ENCODE data around the gene ARHGAP24. TPM values are rescaled to one million over a fixed set of nuclear protein-coding genes. Genes with fewer than 3 reads are reported as not detected.

The ARHGAP24 gene
- total and polyA plus RNA-seq, 4 donors = 1.8 to 15.2 (median 3.3) TPM

DNA sequence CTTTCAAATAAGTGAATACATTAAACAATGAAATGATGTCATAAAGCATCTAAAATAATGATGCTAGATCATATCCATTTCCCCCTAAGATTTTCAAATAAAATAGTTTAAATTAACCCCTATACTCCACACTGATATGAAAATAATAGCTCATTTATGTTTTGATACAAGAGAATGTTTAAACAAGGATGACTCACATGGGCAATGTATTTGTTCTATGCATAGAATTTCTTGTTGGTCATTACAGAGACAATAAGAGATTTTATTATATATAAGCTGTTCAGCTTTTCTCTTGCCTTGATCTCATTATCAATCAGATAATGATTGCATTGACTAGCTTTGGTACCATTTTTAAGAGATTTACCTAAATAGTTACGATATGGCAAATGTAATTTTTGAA, 411.7 kb downstream of the ARHGAP24 start:
- Histone ChIP-seq H3K36me3 (ENCODE audit: control insufficient read depth in 4 of 4, insufficient read depth in 3 of 4, low read depth in 1 of 4, low read length in 3 of 4) (no peaks in the 10 kb centered on the region), H3K27me3 (ENCODE audit: control insufficient read depth in 4 of 4, insufficient read depth in 4 of 4, low read length in 3 of 4) (no peaks in the 10 kb centered on the region), H3K4me1 (ENCODE audit: control insufficient read depth in 4 of 4, insufficient read depth in 4 of 4, low read length in 3 of 4) (no peaks in the 10 kb centered on the region), H3K27ac (ENCODE audit: low read depth in 1 of 2, low read length in 2 of 2) (no peak overlapping the region), H3K9ac (ENCODE audit: low read depth in 1 of 2, low read length in 2 of 2) (no peak overlapping the region), H3K4me3 (ENCODE audit: low read depth in 1 of 3, low read length in 3 of 3) (no peak overlapping the region), H3K9me3 (ENCODE audit: control insufficient read depth in 4 of 4, low read length in 3 of 4) (no peaks in the 10 kb centered on the region)
- TF ChIP-seq YY1 (IDR thresholded peaks at IDR 0.05) (no peak), GABPA (IDR thresholded peaks at IDR 0.05 in 1 of 2, conservative IDR thresholded peaks at IDR 0.05 in 1 of 2) (no peak), FOXA2 (IDR thresholded peaks at IDR 0.05) (no peak), RXRA (IDR thresholded peaks at IDR 0.05) (no peak), TAF1 (conservative IDR thresholded peaks at IDR 0.05) (no peak), SP1 (IDR thresholded peaks at IDR 0.05) (no peak), HNF4G (IDR thresholded peaks at IDR 0.05) (no peak), MAX (IDR thresholded peaks at IDR 0.05) (no peak)
- TF ChIP-seq, protein P1, sequence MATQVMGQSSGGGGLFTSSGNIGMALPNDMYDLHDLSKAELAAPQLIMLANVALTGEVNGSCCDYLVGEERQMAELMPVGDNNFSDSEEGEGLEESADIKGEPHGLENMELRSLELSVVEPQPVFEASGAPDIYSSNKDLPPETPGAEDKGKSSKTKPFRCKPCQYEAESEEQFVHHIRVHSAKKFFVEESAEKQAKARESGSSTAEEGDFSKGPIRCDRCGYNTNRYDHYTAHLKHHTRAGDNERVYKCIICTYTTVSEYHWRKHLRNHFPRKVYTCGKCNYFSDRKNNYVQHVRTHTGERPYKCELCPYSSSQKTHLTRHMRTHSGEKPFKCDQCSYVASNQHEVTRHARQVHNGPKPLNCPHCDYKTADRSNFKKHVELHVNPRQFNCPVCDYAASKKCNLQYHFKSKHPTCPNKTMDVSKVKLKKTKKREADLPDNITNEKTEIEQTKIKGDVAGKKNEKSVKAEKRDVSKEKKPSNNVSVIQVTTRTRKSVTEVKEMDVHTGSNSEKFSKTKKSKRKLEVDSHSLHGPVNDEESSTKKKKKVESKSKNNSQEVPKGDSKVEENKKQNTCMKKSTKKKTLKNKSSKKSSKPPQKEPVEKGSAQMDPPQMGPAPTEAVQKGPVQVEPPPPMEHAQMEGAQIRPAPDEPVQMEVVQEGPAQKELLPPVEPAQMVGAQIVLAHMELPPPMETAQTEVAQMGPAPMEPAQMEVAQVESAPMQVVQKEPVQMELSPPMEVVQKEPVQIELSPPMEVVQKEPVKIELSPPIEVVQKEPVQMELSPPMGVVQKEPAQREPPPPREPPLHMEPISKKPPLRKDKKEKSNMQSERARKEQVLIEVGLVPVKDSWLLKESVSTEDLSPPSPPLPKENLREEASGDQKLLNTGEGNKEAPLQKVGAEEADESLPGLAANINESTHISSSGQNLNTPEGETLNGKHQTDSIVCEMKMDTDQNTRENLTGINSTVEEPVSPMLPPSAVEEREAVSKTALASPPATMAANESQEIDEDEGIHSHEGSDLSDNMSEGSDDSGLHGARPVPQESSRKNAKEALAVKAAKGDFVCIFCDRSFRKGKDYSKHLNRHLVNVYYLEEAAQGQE (IDR thresholded peaks at IDR 0.05) = no peak
- TF ChIP-seq, protein P2, sequence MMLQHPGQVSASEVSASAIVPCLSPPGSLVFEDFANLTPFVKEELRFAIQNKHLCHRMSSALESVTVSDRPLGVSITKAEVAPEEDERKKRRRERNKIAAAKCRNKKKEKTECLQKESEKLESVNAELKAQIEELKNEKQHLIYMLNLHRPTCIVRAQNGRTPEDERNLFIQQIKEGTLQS (IDR thresholded peaks at IDR 0.05) = no peak
- DNase-seq (ENCODE audit: low spot score) = no peak
- 93% methylated on average over 1 of the region's 1 CpG for WGBS

DNA sequence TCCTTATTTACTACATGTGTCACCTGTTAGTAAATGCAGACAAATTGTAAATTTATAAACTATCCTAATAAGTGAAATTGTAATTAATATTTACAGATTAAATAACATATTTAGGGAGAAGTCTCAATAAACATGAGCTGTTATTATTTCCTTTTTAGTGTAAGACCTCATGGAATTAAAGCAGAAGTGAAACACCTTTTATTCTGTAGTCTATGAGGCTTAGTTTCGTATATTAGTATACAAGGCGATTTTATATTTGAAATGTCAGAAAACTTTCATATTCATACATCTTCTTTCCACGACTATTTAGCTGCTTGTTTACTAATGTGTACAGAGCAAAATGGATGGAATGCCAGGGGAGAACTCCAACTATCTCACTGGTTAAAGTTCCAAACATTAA, 414.4 kb downstream of the ARHGAP24 start:
- TF ChIP-seq EGR1 (IDR thresholded peaks at IDR 0.05; ENCODE audit: low read depth in 2 of 2) (no peak), YY1 (IDR thresholded peaks at IDR 0.05) (no peak), JUND (IDR thresholded peaks at IDR 0.05) (no peak), RAD21 (IDR thresholded peaks at IDR 0.05) (no peak), TAF1 (conservative IDR thresholded peaks at IDR 0.05) (no peak), HNF4A (conservative IDR thresholded peaks at IDR 0.05) (no peak), CTCF (IDR thresholded peaks at IDR 0.05; ENCODE audit: low read depth, low read length, missing input control) (no peak), FOXA2 (IDR thresholded peaks at IDR 0.05) (no peak), HNF4G (IDR thresholded peaks at IDR 0.05) (no peak)
- TF ChIP-seq, protein P1 (IDR thresholded peaks at IDR 0.05) = no peak
- TF ChIP-seq, protein P2 (IDR thresholded peaks at IDR 0.05) = no peak
- TF ChIP-seq, protein P3, sequence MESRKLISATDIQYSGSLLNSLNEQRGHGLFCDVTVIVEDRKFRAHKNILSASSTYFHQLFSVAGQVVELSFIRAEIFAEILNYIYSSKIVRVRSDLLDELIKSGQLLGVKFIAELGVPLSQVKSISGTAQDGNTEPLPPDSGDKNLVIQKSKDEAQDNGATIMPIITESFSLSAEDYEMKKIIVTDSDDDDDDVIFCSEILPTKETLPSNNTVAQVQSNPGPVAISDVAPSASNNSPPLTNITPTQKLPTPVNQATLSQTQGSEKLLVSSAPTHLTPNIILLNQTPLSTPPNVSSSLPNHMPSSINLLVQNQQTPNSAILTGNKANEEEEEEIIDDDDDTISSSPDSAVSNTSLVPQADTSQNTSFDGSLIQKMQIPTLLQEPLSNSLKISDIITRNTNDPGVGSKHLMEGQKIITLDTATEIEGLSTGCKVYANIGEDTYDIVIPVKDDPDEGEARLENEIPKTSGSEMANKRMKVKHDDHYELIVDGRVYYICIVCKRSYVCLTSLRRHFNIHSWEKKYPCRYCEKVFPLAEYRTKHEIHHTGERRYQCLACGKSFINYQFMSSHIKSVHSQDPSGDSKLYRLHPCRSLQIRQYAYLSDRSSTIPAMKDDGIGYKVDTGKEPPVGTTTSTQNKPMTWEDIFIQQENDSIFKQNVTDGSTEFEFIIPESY (IDR thresholded peaks at IDR 0.05) = no peak
- Histone ChIP-seq H3K4me3 (ENCODE audit: low read depth in 1 of 3, low read length in 3 of 3) (no peak overlapping the region), H3K36me3 (ENCODE audit: control insufficient read depth in 4 of 4, insufficient read depth in 3 of 4, low read depth in 1 of 4, low read length in 3 of 4) (no peaks in the 10 kb centered on the region), H3K27ac (ENCODE audit: low read depth in 1 of 2, low read length in 2 of 2) (no peak overlapping the region), H3K27me3 (ENCODE audit: control insufficient read depth in 4 of 4, insufficient read depth in 4 of 4, low read length in 3 of 4) (no peaks in the 10 kb centered on the region), H3K9me3 (ENCODE audit: control insufficient read depth in 4 of 4, low read length in 3 of 4) (no peaks in the 10 kb centered on the region), H3K9ac (ENCODE audit: low read depth in 1 of 2, low read length in 2 of 2) (no peak overlapping the region), H3K4me1 (ENCODE audit: control insufficient read depth in 4 of 4, insufficient read depth in 4 of 4, low read length in 3 of 4) (no peaks in the 10 kb centered on the region)
- 79% methylated on average over 3 of the region's 3 CpGs for WGBS
- DNase-seq (ENCODE audit: low spot score) = no peak

Data from liver (tissue), 9 donors.